ENCODE results near the gene TMEM151A. TPM values are rescaled to one million over a fixed set of nuclear protein-coding genes. Genes with fewer than 3 reads are reported as not detected.

TMEM151A gene
- total RNA-seq, 1 experiment from 2014 or later = 2.9 TPM

GRCh38 chr11:66327171-66328030 lies 35.7 kb downstream of the TMEM151A start:
- in situ Hi-C loops (cut with HindIII; ENCODE audit: low pct_unique_long_range_greater_than_20kb, low sequenced_read_pairs) = no loop called here
- no peak for DNase-seq (ENCODE audit: low read depth, low spot score)

DNA sequence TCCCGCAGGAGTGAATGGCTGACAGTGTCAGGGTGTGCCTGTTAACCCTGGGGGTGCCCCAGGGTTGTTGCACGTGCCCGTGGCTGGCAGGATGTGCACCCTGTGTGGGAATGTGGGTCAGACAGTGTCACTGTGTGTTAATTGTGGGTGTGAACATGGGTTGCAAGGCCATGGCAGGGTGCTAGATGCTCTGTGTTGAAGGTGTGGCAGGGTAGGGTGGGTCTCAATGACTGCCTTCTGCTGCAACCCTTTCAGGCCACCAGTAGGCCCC lies 36.3 kb downstream of the TMEM151A start:
- no peak for DNase-seq (ENCODE audit: low read depth, low spot score)
- in situ Hi-C loops (cut with HindIII; ENCODE audit: low pct_unique_long_range_greater_than_20kb, low sequenced_read_pairs) = no loop called here

DNA sequence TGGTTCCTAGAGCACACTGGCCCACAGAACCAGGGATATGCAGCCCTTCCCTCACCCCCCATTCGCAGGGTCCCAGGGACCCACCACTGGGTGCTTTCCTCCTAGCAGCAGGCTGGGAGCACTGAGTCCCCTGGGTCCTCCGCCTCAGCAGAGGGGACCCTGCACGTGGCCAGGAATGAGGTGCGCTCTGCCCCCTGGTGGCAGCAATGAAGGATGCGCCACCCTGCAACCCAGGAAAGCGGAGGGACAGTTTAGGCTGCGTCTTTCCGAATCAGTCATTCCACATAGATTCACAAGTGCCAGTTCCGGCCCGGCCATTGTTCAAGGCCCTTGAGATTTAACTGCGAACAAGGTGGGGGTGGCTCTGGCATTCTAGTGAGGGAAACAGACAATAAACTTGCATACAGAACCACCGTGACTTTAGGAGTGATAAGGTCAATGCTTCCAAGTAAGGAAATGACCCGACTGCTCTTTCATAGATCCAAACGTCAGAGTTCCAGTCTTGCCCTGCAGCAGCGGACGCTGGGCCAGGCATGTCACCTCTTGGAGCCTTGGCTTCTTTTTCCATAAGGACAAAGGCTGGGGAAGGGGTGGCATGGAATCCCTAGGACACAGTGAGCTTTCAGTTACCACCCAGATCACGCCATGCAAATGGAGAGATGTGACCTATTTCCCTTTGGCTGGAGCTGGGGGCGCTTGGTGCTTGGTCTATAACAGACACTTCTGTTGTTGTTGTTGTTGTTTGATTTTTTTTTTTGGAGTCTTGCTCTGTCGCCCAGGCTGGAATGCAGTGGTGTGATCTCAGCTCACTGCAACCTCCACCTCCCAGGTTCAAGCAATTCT lies 36.8 kb downstream of the TMEM151A start:
- in situ Hi-C loops (cut with HindIII; ENCODE audit: low pct_unique_long_range_greater_than_20kb, low sequenced_read_pairs) = no loop called here
- DNase-seq (ENCODE audit: low read depth, low spot score) = peak; percentile 73

GRCh38 chr11:66329165-66329673 lies 37.5 kb downstream of the TMEM151A start:
- in situ Hi-C loops (cut with HindIII; ENCODE audit: low pct_unique_long_range_greater_than_20kb, low sequenced_read_pairs) = no loop called here
- no peak for DNase-seq (ENCODE audit: low read depth, low spot score)

GRCh38 chr11:66330931-66331330 lies 39.2 kb downstream of the TMEM151A start:
- in situ Hi-C loops (cut with HindIII; ENCODE audit: low pct_unique_long_range_greater_than_20kb, low sequenced_read_pairs) = no loop called here
- no peak for DNase-seq (ENCODE audit: low read depth, low spot score)

DNA sequence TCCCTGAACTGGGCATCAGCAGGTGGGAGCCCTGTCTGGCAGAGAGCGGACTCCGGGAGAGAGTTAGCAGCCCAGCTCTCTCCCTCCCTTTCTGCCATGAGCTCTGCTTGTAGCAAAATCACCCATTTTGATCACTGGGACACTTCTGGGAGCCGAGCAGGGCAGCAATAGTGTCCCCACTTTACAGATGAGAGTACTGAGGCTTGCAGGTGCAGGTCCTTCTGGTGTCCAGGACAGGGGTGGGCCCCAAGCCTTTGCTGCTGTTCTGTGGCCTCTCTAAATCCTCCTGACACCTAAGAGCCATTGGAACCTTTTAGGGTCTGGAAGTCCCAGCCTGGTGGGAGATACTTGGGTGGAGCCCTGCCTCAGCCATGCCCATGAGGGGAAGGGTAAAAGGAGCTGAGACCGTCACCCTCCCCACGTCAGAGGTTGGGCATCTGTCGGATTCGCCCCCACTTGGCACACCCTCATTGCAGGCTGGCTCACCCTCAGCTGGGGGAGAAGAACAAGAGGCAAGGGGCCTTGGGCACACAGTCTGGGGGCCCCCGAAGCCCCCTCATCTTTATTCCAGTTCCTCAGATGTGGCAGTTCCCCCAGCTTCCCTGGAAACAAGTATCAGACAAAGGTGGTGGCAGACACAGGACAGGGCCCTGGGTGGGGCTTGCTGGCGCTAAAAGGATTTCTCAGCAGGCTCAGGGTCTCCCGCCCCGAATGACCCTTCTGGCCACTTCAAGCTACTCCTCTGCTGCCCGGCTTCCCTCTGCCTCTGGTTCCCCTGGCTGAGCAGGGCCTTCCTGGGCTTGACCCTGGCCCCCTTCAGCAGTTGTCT lies 40.1 kb downstream of the TMEM151A start:
- in situ Hi-C loops (cut with HindIII; ENCODE audit: low pct_unique_long_range_greater_than_20kb, low sequenced_read_pairs) = no loop called here
- no peak for DNase-seq (ENCODE audit: low read depth, low spot score)

GRCh38 chr11:66332371-66333219 lies 40.9 kb downstream of the TMEM151A start:
- in situ Hi-C loops (cut with HindIII; ENCODE audit: low pct_unique_long_range_greater_than_20kb, low sequenced_read_pairs) = no loop called here
- DNase-seq (ENCODE audit: low read depth, low spot score) = no peak

- no peak for DNase-seq (ENCODE audit: low read depth, low spot score)
- in situ Hi-C loops (cut with HindIII; ENCODE audit: low pct_unique_long_range_greater_than_20kb, low sequenced_read_pairs) = no loop called here
Measured at GRCh38 chr11:66333220-66333877, 41.7 kb downstream of the TMEM151A start.

DNA sequence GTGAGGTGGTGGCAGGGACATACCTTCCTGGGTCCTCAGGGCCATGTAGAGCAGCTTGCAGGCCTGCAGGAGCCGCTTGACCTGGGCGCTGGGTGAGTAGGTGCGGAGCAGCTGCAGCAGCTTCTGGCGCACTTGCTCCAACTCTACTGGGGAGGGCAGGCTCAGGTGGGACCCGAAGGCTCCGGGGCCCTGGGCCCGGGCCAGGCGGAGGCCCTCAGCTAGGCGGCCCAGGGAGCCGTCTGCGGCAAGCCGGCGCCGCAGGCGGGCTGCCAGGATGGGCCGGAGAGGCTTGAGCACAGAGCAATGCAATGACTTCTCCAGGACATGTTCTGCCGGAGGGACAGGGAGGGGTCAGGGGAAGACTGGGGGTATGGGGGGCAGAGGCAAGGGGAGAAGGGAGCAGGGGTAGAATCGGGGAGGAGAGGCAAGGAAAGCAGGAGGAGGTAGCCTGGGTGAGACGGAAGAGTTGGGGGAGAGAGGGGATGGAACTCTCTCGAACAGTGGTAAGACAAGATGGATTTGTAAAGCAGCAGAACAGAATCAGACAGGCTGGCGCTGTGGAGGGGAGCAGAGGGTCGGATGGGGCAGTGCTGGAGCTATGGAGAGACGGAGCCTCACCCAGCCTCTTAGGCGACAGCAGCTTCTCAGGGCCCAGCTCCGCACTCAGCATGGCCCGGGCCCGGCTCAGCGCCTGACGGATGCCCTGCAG lies 42.4 kb downstream of the TMEM151A start:
- DNase-seq (ENCODE audit: low read depth, low spot score) = no peak
- in situ Hi-C loops (cut with HindIII; ENCODE audit: low pct_unique_long_range_greater_than_20kb, low sequenced_read_pairs) = no loop called here

DNA sequence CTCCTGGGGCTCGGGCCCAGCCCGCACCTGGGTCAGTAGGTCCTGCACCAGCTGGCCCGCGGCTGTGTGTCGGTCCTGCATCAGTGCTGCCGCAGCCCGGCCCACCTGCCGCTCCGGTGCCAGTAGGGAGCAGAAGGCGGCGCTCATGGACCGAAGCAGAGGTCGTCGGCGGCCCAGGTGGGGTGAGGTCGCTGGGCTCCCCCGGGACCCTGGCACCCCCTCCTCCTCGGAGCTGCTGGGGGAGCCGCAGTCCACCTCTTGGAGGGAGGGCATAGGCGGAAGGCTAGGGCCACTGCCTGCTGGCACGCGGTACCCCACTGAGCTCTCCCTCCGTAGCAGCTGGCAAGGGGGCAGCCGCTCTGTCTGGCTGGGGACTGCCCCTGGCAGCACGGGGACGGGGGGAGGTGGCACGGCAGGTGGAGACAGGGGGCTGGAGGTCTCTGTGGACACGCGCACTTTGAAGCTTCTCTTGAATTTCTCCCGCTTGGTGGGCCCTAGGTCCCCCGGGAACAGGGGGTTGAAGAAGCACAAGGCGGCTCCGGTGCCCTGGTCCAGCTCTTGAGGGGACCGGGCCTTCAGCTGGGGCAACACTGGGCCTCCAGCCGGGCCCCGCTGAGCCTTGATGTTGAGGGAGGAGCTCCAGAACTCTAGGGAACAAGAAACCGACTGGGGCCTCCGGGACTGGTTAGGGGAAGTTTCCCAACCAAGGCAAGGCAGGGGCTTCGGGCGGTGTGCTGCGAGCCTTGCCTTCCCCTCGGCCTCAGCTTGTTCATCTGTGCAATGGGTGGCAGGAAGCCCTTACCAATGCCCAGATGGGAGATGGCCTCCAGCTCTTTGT lies 43.1 kb downstream of the TMEM151A start:
- DNase-seq (ENCODE audit: low read depth, low spot score) = no peak
- in situ Hi-C loops (cut with HindIII; ENCODE audit: low pct_unique_long_range_greater_than_20kb, low sequenced_read_pairs) = no loop called here

DNA sequence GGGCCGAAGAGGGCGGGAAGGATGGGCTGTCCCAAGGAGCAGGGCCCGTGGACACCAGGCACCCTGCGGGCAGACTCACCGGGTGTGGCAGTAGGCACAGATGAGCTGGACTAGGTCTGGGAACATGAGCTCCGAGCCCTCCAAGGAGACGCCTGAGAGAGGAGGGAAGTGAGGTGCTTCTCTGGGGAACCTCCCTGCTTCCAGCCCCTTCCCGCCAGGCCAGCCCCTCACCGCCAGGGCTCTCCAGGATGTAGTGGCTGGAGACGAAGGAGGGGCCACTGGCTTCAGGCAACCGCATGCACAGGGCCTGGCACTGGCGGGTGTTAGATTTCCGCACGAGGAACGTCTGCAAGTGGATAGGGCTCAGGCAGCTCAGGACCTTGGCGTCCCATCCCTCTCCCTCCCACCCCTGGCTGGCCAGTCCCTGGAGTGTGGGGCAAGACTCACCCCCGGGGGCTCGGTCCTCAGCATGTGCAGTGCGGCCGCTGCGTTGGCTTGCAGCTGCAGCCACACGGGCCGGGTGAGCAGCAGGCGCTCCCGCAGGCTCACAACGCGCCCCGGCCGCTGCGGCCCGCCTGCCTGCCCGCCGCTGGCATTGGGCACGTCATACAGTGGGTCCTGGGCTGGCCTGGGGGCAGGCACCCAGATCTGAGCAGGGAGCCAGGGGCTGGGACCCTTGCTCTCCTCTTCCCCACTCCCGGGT lies 44.0 kb downstream of the TMEM151A start:
- no peak for DNase-seq (ENCODE audit: low read depth, low spot score)
- in situ Hi-C loops (cut with HindIII; ENCODE audit: low pct_unique_long_range_greater_than_20kb, low sequenced_read_pairs) = no loop called here

DNA sequence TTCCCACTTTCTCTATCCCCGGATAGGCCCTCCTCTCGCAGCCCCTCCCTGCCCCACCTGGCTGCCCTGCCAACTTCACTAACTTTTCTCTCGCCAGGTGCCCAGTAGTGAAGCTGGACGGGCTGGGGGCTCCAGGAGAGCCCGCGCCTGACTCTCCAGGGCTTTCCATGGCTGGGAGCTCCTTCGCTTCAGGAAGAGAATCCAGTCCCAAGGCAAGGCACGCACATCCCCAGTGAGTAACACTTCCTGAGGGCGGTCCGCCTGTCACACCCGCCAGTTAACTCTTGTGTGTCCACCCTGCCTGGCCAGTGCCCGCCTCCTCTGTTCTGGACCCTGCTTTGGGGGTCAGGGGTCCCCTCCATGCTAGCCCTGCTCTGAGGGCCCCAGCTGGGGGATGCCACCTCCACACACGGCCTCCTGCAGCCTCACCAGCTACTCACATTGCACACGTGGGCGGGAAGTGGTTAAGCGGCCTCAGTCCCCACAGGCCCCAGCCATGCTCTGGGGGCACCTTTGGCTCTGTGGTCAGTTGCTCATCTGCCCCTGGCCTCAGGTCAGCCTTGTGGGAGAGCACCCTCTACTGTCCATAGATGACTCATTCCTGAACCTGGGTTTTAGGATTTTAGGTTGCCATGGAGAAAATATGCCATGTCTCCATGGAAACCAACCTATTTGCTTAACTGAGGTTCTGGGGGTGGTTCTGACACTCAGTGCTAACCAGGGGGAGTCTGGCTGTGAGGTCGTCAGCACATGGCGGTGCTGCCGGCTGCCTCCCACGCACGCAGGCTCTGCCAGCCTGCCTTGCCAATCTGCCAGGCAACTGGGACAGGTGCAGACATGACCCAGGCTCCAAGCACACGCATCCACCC lies 44.8 kb downstream of the TMEM151A start, which contains the start of gene RIN1:
Gene RIN1 (minus strand): TSS at position 201 of the 869 bp plus-strand sequence. CDS start 32 bp downstream, at position 169.
- in situ Hi-C loops (cut with HindIII; ENCODE audit: low pct_unique_long_range_greater_than_20kb, low sequenced_read_pairs) = no loop called here

GRCh38 chr11:66337103-66337899 lies 45.6 kb downstream of the TMEM151A start:
- in situ Hi-C loops (cut with HindIII; ENCODE audit: low pct_unique_long_range_greater_than_20kb, low sequenced_read_pairs) = no loop called here
- DNase-seq (ENCODE audit: low read depth, low spot score) = no peak

More for the DNA sequence above, 44.8 kb downstream of the TMEM151A start, which contains the start of gene RIN1:
- DNase-seq (ENCODE audit: low read depth, low spot score) = peak; percentile 70
